HepG2 (cell line): ENCODE results near the gene TTBK2.

ENCODE experiments used
- IRF2 ChIP-seq: IDR thresholded peaks from 2 replicates; pipeline ENCODE4 v1.6.1; 2018; ENCODE audit warnings: missing genetic modification reagents, missing compliant biosample characterization
- KDM1A ChIP-seq: IDR thresholded peaks from 2 replicates; pipeline ENCODE4 v1.6.1; 2016; ENCODE audit warnings: missing compliant biosample characterization
- NFE2L1 ChIP-seq: sonication (generic); formaldehyde crosslinking; IDR thresholded peaks from 2 replicates; pipeline ENCODE4 v1.4.0; 2020; ENCODE audit warnings: missing genetic modification reagents, mild to moderate bottlenecking, borderline replicate concordance
- SMC3 ChIP-seq: IDR thresholded peaks from 2 replicates; pipeline ENCODE4 v1.6.1; 2011; ENCODE audit warnings: low read length, improper control_type of control experiment
- TCF7L2 ChIP-seq: IDR thresholded peaks from 2 replicates; pipeline ENCODE4 v1.6.1; 2011; ENCODE audit warnings: mild to moderate bottlenecking, low read depth, low read length, moderate library complexity
- TF ChIP-seq, protein P1 (sequence below): sonication (generic); formaldehyde crosslinking; IDR thresholded peaks from 2 replicates; pipeline ENCODE4 v1.5.0; 2020; ENCODE audit warnings: mild to moderate bottlenecking, missing genetic modification reagents, moderate library complexity

DNA sequence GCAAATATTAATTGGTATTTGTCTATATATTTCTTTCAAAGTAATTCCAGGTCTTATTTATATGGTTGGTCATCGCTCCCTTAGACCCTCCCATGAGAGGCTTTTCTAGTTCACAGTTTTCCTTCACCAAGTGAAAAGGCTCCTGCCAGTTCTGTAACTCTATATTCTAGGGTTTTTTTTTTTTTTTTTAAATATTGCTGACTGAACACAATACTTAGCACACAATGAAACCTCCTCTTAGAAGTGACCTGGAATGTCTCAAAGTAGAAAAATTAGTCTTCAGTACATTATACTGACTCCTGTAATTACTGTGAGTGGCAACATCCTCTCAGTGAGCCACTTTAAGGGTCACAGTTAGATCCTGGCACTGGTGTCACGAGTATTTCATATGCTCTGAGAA is 135.0 kb downstream of the TTBK2 start:
- TF ChIP-seq, protein P1, sequence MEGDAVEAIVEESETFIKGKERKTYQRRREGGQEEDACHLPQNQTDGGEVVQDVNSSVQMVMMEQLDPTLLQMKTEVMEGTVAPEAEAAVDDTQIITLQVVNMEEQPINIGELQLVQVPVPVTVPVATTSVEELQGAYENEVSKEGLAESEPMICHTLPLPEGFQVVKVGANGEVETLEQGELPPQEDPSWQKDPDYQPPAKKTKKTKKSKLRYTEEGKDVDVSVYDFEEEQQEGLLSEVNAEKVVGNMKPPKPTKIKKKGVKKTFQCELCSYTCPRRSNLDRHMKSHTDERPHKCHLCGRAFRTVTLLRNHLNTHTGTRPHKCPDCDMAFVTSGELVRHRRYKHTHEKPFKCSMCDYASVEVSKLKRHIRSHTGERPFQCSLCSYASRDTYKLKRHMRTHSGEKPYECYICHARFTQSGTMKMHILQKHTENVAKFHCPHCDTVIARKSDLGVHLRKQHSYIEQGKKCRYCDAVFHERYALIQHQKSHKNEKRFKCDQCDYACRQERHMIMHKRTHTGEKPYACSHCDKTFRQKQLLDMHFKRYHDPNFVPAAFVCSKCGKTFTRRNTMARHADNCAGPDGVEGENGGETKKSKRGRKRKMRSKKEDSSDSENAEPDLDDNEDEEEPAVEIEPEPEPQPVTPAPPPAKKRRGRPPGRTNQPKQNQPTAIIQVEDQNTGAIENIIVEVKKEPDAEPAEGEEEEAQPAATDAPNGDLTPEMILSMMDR (CRISPR knock-in tag) = no peak
- TF ChIP-seq KDM1A (CRISPR knock-in tag) (no peak), NFE2L1 (CRISPR knock-in tag) (no peak), TCF7L2 (no peak), IRF2 (no peak), SMC3 (no peak)
